ENCODE results near the gene MAPK6.

- TF ChIP-seq EZH2 (IDR thresholded peaks at IDR 0.05; ENCODE audit: low read length) (no peak), CTCF (optimal IDR thresholded peaks at IDR 0.05 in 1 of 3, IDR thresholded peaks at IDR 0.05 in 1 of 3, conservative IDR thresholded peaks at IDR 0.05 in 1 of 3; ENCODE audit: extremely low read depth in 1 of 3, insufficient read depth in 2 of 3, low read length in 3 of 3) (no peak)
Observed at GRCh38 chr15:52019394-52020220, 588 bp downstream of the MAPK6 start.
